GM15510 (cell line): ENCODE data around the gene CDH10.

Experiments used
- POLR2A ChIP-seq: IDR thresholded peaks from 3 replicates; pipeline ENCODE4 v1.6.1; 2011; ENCODE audit warnings: borderline replicate concordance; ENCODE audit not compliant: insufficient read length; ENCODE audit errors: extremely low read depth

CDH10 gene

DNA sequence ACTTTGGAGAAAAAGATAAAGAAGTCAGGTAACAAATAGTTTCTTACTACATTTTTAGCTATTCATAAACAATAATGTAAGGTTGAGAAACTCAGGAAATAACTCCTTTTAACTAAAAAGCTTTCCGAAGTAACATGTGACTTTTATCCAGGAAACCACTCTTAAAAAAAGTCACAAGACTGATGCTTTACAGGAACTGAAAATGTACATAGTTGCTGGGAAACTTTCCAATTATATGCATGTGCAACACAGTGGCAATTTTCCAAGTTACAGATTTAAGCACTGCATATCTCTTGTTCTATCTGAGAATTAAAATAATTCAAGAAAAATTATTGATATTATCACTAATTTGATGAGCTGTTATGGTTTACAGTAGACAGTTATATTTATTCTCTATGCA, 105.2 kb downstream of the CDH10 start:
- TF ChIP-seq POLR2A, result no peak

DNA sequence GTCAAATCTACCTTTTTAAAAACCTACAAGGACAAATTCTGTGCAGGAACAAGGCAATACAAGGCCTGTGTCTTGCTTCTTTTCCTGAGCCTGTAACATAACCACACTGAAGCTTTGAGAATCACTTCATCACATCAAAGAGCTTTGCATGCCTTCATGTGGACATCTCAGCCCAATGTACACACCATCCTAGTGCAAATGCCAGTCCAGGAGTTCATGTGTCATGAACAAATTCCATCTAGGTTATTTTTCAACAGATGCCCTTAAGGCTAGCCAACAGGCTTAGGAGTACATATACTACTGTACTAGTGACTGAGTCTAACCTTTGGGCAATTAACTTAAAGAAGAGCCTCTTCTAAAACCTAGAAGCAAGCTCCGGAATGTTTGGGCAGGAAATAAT, 106.4 kb downstream of the CDH10 start:
- no peak for TF ChIP-seq POLR2A

DNA sequence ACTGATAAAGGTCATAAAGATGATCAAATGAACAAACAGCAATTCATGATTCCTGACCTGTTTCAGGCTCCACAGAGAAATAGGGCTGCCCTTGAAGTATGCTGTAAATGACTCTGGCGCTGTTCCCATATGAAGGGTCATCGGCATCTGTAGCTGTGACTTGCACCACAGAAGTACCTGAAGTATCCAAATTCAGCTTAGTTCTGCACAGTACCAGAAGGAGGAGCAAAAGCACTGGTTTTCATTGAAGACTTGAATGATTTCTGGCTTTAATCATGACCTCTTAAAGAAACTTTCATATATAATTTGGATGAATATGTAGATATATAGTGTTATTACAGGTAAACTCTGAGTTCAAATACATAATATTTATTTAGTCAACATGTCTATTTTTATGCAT, 109.1 kb downstream of the CDH10 start:
- TF ChIP-seq POLR2A, result no peak

DNA sequence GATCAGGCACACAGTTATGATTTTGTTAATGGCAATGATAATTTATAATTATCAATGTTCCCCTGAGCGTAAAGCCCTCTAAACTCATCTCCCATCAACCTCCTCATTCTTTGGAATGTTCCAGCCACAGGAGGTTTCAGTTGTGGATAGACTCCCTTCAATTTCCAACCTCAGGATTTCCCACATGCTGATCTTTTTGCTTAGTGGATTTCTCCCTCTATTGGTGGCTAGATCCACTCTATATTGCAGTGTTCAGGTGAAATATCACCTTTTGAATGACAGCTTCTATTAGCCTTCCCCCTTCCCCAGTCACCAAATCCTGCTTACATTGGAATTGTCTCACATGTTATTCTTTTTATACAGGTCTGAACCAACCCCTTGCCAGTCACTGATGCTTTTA, 113.9 kb downstream of the CDH10 start:
- no peak for TF ChIP-seq POLR2A

DNA sequence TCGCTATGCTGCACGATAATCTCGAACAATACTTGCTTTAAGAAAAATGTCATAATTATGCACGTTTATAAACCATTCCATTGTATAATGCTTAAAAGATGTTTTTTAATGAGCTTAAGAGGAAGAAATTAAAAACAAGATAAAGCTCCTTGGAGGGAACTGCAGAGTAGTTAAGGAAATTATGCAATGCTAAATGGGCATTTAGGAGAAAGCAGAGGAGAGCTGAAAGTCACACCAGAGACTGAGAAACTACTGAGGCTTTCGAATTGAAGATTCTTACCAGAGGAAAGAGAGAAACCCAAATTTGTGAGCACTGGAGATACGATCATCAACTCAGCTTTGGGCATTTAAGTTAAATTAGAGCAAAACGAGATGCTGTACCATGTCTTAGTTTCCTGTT, 119.4 kb downstream of the CDH10 start:
- no peak for TF ChIP-seq POLR2A

DNA sequence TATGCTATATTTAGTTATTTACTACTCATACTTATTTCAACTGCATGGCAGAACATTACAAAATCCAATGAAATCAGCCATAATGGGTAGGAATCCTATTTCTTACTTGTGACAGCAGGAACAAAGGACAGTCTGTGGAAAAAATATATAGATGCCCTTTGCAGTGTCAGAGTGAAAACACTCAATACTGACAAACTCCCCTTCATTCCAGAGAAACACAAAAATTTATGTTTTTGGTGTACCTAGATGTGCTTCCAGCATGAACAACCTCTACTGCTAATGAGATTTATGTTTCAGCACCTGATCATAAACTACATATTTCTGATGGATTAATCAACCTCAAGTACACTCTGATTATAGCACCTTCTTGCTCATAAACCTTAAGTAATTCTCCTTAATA, 132.4 kb downstream of the CDH10 start:
- TF ChIP-seq POLR2A, result no peak

DNA sequence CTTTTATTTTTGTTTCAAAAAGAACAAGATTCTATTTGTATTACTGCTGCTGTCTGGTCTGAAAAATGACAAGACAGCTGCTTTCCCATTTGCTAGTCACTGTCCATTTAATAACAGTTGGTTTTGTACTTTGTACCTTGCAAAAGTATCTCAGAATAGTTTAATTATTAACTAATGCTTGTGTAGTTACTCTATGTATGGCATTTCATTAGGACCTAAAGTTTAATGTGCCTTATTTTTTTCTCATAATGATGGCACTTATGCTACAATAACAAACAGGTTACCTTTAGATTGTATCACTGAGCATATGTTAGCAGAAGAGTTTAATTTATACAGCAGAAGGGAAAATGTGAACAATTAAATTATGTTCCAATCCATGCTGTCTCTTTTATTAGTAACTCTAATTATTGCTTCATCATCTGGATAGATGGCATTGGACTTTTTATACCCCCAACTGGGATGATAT, 134.2 kb downstream of the CDH10 start:
- TF ChIP-seq POLR2A, result no peak

DNA sequence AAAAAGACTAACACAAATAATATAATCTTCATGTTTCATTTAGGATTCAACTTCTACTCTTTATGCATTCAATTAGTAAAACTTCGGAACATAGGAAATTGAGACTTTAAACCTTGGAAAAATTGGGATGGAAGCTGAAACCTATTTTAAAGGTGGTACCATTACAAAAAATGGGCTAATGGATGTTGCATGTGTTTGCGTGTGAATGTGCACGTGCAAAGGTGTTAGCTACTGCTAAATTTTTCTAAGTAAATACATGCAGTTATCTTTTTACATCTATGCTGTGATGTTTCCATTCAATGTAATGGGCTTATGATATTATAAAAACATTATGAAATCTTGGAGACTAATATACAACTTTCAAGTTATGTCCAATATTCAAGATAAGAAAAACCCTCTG, 134.8 kb downstream of the CDH10 start:
- TF ChIP-seq POLR2A, result no peak

DNA sequence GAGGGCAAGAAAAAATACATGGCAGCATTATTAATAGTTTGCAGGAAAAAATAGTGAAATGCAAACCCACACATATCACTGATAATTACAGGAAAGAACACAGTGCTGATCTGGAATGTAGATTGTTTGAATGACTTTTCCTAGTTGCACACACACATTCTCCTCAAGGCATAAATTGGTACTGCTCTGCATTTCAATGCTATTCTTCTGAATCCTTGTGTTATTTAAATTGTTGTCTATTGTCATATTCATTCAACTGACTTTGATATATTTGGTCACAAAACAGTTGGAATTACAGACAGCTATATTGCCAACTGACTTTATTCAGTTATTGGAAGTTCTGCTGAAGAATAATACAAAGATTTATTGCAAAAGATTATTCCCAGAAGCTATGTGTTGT, 139.5 kb downstream of the CDH10 start:
- no peak for TF ChIP-seq POLR2A

DNA sequence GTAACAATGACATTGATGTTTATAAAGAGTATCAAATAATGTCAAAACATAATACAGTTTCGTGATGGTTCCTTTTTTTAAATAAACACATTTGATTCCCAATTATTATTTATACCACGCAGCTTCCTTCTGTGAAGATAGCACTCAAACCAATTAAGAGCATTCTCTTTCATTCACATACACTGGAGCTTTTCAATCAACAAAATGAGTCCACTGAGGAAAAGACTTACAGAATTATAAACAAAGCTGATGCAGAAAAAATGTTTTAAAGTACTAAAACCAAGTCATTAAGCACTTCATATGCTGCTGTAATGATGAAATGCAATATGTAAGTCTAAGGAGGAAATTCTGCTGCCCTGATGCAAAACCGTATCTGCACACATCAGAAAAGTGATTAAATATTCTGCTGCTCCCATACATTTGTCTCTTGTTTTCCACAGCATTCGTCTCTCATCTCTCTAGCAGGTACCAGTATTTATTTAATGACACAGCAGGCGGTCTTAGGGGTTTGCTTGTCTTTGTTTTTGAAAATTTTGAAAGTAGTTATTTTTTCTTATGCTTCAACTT, 147.1 kb downstream of the CDH10 start:
- no peak for TF ChIP-seq POLR2A

DNA sequence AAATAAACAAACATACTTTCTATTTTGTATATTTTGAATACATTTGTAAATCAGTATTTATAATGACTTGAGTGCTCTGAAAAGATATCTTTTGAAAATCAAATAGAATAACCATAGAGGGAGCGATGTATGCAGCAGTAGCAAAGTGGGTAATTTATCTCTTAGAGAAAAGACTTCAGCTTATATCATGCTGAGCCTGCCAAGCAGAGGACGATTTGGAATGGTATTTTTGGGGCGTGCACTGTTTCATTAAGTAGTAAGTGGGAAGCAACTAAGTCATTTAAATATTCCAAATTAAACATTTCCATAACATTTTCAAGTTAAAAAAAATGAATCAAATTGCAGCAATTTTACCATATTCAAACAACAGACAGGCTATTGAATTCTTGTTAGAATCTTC, 147.6 kb downstream of the CDH10 start:
- no peak for TF ChIP-seq POLR2A

DNA sequence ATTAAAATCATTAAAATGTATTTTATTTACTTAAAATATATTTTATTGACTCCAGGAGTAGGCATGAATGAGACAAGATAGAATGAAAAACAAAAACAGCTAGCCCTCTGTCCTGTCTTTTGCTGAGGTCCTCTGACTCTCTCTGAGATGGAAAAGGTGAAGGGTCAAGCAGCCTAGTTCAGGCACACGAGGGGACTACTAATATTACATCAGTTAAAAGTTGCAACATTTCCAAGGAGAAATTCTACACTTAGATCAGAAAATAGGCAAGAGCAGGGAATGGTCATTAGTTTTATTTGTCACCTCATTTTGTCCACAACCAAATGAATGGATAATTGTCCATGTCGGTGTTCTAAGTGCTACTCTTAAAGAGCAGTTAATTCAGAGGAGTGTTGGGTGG, 148.5 kb downstream of the CDH10 start:
- TF ChIP-seq POLR2A, result no peak

DNA sequence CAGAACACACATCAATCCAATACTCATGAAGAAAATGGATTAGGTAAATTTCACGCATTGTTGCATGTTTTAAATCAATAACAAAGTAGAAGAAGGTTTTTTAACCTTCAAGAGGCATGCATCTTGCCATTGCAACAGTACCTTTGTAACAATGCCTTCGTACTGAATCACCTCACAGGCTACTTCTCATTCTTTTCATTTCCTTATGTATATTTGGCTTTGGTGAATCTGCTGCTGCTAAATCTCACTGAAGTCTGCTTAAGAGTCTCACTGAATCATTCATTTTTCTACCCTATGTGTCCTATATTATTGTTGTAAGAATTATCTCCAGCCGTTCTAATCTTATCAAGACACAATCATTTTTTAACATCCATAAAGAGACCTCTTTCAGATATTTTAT, 152.5 kb downstream of the CDH10 start:
- TF ChIP-seq POLR2A, result no peak

DNA sequence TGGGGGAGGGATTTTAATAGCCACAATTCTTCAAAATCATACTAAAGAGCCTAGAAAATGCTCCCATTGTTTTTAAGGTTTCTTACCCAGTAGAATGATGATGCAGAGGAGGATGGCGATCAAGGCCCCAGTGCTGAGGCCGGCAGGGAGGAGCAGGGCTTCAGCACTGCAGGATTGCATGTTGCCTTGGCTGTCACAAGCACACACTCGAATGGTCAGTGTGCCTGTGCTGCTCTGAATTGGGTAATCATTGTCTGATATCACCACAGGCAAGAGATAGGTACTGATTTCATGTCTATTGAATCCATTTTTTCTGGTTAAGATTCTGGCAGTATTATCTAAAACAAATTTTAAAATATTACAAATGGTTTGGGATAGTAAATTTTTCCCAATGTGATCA, 153.3 kb downstream of the CDH10 start:
- TF ChIP-seq POLR2A, result no peak

DNA sequence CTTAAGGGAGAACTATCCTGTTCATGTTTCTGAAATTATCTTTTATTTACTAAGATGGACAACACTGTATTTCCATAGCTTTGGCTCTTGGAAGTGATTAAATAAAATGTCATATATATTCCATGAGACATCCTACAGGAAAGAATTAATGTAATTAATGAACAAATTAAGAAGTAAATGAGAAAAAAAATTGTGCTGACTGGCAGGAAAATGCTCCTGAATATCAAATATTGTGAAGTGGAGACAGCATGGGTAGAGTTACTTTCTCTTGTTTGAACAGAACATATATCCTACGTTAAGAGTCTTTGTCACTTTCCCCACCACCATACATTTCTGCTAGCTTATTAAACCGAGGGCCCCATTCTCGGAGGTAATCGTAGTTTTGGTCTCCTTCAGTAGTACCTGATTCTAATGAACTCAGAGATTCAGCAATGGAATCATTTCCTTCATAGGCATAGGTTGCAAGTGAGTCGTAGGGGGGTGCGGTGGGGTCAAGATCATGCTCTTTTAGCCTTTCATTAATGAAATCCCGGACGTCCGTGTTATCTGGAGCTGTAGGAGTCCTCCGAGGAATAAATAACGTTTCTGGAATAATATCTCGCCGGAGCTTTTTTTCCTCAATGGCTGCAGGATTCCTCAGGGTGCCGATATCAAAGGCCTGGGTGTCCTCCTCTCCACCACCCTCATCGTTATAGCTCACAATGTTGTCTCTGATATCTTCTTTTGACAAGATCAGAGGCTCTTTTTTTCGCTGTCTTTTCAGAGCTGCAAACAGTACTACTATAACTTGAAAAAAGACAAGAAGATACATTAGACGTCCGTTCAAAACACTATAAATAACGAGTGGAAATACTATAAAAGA, 157.2 kb downstream of the CDH10 start:
- TF ChIP-seq POLR2A, result no peak

DNA sequence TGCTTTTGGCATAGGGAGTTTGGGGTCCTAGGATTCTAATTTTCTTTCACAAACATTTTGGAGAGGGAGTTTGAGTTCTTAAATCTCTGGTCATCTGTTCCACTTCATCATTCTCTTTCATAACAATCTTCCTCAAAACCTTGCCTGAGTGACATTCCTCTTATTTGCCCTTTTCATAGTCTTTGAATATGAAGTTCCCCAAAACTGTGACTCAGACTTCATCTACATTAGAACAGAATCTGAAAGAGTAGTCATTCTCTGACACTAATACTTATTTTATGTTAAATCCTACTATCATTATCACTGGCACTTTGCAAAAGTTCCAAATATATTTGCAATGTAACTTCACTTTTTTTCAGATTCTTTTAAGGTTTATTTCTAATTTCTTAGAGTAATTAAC, 163.8 kb downstream of the CDH10 start:
- no peak for TF ChIP-seq POLR2A

DNA sequence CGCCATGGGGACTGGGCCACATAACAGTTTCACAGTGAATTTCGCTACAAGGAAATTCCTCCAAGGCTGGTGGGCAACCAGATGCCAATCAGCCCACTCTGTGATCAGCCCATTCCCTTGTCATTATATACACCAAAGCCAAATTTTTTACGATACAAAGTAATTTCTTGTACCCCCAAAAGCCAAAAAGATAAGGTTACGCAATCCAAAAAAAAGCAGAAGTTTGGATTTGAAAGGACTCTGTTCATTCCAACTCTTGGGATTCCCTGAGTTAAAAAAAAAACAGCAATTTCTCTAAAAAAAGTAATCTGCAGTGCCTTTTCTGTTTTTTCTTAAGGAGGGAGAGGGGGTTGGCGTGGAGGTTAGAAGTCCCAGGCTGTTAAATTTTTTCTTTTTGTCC, 166.8 kb downstream of the CDH10 start:
- TF ChIP-seq POLR2A, result no peak

DNA sequence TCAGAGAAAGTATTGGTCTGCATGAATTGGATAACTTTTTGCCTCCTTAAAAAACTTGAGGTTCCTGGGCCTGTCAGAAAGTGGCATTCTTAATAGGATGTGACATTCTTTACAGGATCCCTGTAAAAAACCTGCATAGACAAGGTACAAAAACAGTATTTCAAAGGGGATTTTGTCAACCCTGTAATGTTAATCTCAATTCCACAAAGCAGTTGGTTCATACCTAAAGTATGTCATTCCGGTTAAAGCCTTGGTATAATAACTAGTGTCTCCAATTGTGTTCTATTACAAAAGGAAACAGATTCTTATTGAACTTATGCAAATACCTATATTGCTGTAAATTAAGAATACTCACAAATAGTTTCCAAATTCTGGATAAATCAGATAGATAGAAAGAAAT, 169.7 kb downstream of the CDH10 start:
- TF ChIP-seq POLR2A, result no peak

DNA sequence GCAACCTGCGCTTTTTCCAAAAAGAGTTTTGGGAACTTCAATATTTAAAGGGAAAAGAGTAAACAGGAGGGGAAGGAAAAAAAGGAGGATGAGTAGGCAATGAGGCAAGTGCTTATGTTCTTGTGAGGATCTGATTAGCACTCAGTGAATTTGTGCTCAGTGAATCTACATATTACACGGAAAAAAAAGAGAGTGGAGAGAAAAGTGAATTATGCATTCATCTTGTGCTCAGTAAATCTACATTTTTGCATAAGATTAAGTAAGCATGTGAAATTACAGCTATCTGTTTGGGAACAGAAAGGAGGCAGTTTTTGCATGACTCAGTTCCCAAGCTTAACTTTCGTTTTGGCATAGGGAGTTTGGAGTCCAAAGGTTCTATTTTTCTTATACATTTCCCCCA, 170.1 kb downstream of the CDH10 start:
- TF ChIP-seq POLR2A, result no peak
